NCI-H2029 (cell line): ENCODE results near the gene CIB1.
A peak's percentile ranks its signal among the peaks of the same experiment; 100 is the strongest.
"Not testable (repeated sequence)": the region's sequence is repeated elsewhere in the genome, so short reads cannot be mapped to it uniquely, and the experiment has no call there.

ENCODE experiments used
- DNase-seq: peaks from one replicate; lab custom pipeline; 2025; lab: John Stamatoyannopoulos, UW

Gene CIB1

DNA sequence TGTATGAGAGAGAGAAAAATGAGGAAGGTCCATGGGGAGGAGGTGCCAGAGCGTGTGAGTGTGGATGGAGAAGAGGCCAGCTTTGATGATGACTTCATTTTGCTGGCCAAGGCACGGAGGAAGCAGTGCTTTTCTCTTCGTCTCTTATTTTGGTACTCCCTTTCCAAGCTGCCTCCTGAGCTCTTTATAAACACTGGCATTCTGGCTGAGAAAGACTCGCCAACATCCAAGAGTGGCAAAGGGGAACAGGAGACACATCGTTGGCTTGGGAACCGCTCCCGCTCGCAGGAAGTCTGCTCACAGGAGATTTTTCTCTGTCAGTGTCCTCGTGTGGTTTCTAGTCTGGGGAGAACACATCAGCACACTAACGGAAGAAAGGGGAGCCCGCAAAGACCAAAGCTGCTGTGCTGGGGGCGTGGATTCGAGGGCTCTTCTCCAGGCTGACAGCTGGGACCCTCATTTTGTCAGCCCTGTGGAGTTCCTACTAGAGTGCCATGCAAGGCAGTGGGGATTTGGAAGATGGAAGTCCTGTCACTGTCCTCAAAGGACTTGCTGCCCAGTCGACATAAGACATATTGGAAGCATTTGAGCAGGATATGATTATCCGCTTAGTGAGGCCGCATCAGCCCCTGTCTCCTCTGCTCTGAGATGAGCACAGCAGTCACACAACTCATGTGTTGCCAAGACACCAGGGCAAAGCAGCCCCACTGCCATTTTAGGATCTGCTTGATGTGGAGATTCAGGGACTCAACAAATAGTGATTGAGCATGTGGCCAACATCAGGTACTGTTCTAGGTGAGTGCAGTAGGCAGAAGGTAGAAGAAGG lies 40.6 kb downstream of the CIB1 start:
- DNase-seq: no peak

GRCh38 chr15:90191794-90192509 lies 41.8 kb downstream of the CIB1 start:
- DNase-seq: peak; percentile 94

DNA sequence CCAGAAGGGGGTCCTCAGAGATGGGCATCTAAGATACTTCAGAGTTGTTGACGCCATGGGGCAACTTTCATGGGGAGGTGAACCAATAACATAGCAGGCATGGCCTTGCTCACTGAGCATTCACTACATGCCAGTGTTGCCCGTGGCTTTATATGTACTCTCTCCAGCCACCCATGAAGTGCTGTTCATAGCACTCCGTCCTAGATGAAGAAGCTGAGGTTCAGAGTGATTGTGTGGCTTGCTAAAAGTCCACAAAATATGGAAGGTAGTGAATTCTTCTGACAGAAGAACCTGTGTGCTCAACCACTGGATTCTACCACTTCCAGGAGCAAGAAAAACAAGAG lies 42.4 kb downstream of the CIB1 start:
- no peak for DNase-seq

DNA sequence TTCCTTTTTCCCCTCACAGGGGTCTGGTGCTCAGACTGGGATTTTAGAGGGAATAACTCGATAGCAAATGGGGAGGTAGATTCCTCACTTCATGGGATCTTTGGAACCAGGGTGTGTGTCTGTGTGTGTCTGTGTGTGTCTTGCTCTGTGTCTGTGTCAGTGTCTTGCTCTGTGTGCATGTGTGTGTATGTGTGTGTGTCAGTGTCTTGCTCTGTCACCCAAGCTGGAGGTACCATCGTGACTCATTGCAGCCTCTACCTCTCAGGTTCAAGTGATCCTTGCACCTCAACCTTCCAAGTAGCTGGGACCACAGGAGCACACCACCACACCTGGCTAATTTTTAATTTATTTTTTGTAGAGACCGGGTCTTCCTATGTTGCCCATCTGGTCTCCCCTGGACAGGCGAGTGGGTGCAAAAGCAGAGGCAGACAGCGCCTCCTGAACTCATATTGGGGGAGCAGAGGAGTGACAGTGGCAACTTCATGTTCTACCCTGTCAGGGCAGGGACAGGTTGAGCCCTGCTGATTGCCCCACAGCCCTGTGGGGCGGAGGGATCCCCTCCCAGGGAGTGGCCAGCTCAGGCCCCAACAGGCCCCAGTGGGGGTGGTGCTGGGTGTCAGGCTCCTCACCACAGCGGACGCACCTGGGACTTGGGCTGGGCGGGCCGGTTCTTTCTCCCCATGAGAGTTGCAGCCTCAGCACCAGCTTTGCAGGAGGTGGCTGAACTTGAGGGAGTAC lies 43.0 kb downstream of the CIB1 start:
- no peak for DNase-seq

DNA sequence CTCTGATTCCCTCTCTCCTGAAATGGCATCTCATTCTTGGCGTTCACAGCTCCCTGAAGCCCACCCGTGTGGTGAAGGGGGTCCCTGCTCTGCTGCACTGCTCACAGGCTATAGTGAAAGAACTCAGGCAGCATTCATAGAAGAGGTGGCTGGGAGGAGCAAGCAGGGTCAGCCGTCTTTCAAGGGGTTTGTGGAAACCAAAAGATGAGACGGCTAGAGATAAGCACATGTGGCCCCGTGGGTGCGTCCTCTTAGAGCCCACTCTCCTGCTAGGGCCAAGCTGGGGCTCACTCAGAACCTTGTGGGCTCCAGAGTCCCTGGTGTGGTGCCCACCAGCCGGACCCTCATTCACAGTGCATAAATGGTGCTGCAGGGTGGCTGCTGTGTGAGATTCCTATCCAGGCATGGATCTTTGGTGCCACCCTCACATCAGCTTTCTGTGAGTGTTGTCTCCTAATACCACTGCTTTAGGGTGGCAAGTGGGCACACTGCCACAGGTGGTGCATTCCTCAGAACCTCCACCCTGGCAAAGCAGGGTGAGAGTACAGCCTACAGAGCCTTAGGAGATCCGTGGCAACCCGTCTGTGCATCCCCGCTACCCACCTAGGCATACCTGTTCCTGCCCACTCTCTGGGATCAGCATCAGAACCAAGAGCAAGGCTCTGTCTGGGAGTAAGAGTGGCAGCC lies 43.8 kb downstream of the CIB1 start:
- DNase-seq: no peak

- DNase-seq: no peak
These were observed 44.6 kb downstream of the CIB1 start for GRCh38 chr15:90188914-90189748.

DNA sequence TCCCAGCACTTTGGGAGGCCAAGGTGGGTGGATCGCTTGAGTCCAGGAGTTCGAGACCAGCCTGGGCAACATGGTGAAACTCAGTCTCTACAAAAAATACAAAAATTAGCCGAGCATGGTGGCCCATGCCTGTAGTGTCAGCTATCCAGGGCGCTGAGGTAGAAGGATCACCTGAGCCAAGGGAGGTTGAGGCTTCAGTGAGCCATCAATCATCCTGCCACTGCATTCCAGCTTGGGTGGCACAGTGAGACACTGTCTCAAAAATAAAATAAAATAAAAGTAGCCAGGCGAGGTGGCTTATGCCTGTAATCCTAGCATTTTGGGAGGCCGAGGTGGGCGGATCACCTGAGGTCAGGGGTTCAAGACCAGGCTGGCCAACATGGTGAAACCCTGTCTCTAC lies 45.7 kb downstream of the CIB1 start:
- DNase-seq: not testable (repeated sequence)

DNA sequence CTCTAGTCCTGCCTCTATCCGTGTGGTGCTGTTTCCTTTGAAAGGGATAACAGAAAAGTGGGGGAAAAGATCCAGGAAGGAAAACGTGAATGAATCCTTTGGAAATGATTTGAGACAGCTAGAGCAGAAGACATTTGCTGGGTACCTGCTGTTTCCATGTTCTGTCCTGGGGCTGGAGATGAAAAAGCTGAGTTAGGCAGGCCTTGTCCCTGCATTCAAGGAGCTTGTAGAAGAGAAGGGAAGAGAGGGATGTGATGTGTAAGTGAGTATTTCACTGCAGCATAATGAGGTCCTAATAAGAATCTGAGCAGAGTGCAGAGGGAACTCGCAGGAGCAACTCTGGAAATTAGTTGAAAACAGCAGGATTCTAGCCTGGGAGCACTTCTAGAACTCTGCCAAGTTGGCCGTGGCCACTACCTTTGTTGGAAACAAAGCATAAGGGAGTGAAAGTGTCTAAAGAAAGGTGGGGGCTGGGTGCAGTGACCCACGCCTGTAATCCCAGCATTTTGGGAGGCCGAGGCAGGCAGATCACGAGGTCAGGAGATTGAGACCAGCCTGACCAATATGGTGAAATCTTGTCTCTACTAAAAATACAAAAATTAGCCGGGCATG lies 46.4 kb downstream of the CIB1 start:
- no peak for DNase-seq

GRCh38 chr15:90184786-90185704 lies 48.7 kb downstream of the CIB1 start:
- DNase-seq: peak; percentile 52

DNA sequence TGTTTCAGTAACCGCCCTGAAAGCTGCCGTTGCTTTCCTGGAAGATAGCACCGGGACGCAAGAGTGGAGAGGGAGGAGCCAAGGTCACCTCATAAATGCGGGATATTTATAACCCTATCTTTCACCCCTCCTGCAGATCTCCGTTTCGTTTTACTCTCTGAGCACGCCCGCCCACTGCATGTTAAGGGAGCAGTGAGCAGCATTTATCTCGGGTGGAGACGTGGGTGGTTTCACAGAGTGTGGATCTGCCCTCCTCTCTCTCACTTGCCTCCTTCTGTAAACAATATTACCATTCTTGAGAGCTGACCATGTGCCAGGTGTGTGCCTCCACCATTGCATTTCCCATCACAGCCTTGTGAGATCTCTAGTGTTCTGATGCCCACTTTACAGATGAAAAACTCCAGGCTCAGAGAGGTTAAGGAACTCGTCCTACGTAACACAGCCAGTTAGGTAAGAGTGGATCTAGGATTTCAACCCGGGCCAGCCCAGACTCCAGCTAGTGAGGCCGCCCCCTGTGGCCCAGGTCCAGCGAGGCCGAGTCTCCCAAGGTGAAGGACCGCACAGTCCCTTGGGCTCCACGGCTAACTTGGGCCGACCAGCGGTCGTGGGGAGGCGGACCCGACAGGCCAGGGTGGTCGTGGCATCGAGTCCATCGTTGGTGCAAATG lies 49.5 kb downstream of the CIB1 start:
- peak; percentile 54 for DNase-seq

- DNase-seq: no peak
These were observed 52.0 kb downstream of the CIB1 start for GRCh38 chr15:90181776-90182175.
